ENCODE data around the gene RGPD8.
"Not testable (repeated sequence)": the region's sequence is repeated elsewhere in the genome, so short reads cannot be mapped to it uniquely, and the experiment has no call there.

Gene RGPD8

GRCh38 chr2:112434890-112435715, 1.7 kb upstream of the RGPD8 start:
- not testable (repeated sequence) for DNase-seq

DNA sequence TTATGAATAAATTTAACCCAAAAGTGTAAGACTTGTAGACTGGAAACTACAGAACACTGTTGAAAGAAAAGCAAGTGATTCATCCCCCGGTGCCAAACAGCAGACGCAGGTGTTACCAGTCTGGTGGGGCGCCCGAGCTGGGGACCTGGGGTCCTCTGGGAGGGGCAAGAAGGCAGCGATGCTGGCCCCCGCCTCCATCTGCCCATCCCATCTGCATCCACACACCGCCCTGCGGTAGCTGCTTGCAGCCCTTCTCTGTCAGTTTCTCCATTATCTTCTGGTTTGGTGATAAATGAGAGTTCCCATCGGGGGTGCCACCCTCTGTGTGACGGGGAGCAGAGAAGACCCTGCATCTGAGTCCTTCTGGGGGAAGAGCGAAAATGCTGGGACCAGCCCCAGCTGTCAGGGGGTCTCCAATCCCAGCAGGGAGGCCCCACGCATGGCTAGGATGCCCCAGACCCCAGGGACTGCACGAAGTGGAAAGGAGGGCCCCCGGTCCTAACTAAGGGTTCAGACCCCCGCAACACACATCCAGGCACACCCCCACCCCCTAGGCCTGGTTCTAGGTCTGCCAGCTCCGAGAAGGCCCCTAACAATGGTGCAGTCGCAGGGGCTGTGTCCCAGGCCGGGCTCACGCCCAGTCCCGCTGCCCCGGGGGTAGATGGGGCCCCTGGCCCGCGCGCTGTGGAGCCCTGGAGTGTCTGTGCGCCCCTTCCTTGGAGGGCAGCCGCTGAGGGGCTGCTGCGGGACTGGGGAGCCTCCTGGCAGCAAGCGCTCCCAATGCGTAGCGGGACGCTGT, 686 bp upstream of the RGPD8 start:
- DNase-seq: no peak

DNA sequence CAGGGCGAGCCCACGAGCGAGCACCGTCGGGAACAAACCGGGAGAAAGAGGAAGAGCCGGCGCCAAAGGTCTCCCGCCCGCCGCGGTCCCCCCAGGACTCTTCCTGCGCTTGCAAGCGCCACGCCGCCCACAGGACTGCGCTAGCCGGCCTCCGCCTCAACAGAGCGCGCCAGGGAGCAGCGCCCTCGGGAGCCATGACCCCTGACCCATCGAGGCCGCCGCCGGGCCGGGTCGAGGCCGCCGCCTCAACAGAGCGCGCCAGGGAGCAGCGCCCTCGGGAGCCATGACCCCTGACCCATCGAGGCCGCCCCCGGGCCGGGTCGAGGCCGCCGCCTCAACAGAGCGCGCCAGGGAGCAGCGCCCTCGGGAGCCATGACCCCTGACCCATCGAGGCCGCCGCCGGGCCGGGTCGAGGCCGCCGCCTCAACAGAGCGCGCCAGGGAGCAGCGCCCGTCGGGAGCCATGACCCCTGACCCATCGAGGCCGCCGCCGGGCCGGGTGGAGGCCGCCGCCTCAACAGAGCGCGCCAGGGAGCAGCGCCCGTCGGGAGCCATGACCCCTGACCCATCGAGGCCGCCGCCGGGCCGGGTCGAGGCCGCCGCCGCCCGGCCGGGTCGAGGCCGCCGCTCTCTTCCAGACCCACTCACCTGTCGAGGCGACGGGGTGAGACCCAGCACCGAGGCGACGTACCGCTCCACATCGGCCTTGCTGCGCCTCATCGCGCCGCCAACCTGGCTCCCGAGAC, 538 bp downstream of the RGPD8 start:
- peak; percentile 19 for DNase-seq

DNA sequence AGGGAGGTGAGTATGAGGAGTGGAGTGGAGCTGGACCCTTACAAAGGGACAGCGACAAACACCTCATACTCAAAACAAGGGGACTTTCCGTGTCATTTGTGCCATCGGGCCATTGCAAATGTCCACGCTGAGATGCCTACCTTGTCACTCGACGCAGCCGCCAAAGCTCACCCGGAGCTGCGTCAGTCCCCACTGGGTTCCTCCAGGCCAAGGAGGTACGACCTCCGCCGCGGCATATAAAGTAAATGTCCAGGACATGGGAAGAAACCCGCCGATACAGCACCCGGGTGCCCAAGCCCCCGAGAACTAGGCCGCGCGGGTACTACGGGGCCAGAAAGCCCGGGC, 1.1 kb downstream of the RGPD8 start:
- DNase-seq: not testable (repeated sequence)

DNA sequence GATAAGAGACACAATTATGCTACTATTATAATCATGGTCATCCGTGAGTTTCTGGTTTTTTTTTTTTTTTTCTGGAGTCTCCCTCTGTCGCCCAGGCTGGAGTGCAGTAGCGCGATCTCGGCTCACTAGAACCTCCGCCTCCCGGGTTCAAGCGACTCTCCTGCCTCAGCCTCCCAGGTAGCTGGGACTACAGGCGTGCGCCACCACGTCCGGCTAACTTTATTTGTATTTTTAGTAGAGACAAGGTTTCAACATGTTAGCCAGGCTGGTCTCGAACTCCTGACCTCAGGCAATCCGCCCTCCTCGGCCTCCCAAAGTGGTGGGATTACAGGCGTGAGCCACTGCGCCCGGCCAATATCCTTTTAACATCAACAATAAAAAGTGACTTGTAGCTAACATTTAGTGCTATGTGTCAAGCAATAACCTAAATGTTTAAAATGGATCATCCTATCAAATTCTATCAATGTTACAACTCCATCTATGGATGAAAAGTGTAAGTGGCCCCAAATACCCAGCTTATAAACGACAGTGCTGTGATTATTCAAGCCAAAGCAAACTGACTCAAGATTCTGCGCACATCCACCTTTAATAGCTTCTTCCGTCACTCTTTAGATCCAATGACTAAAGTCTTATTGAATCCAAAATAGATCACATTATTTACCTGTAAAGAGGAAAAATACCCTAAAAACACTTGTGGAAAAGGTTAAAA, 1.7 kb downstream of the RGPD8 start:
- not testable (repeated sequence) for DNase-seq

DNA sequence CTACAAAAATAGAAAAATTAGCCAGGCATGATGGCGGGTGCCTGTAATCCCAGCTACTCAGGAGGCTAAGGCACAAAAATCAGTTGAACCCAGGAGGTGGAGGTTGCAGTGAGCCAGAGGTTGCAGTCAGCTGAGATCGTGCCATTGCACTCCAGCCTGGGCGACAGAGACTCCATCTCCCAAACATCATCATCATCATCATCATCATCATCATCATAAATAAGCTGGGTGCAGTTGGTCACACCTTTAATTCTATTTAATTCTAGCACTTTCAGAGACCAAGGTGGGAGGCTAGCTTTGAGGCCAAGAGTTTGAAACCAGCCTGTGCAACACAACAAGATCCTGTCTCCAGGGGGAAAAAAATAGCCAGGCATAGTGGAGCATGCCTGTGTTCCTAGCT, 8.9 kb downstream of the RGPD8 start:
- DNase-seq: not testable (repeated sequence)

DNA sequence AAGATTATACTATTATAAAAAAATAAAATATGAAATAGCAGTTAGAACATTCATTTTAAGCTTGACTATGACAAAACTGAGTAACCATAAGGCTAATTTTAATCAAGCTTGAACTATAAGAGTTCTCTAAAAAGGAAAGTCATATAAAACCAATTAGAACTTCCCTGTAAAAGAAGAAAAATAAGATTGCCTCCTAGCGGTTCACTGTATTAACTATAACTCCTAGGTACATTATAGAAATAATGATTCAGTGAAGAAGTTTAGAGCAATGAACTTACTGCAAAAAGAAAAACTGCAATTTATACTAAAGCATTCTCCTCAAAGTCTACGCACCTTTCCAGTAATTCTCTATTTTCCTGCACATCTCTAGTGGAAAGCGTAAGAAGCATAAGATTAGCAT, 16.6 kb downstream of the RGPD8 start:
- DNase-seq: not testable (repeated sequence)

- not testable (repeated sequence) for DNase-seq
These were observed 73.4 kb downstream of the RGPD8 start for GRCh38 chr2:112360055-112360454.

DNA sequence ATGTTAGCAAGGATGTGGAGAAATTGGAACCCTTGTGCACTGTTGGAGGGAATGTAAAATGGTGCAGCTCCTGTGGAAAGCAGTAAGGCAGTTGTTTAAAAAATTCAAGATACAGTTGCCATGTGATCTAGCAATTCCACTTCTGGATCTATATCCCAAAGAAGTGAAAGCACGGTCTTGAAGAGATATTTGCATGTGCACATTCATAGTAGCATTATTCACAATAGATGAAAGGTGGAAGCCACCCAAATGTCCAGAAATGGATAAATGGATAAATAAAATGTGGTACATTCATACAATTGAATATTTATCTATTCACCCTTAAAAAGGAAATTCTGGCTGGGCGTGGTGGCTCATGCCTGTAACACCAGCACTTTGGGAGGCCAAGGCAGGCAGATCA, 79.1 kb downstream of the RGPD8 start:
- DNase-seq: not testable (repeated sequence)

DNA sequence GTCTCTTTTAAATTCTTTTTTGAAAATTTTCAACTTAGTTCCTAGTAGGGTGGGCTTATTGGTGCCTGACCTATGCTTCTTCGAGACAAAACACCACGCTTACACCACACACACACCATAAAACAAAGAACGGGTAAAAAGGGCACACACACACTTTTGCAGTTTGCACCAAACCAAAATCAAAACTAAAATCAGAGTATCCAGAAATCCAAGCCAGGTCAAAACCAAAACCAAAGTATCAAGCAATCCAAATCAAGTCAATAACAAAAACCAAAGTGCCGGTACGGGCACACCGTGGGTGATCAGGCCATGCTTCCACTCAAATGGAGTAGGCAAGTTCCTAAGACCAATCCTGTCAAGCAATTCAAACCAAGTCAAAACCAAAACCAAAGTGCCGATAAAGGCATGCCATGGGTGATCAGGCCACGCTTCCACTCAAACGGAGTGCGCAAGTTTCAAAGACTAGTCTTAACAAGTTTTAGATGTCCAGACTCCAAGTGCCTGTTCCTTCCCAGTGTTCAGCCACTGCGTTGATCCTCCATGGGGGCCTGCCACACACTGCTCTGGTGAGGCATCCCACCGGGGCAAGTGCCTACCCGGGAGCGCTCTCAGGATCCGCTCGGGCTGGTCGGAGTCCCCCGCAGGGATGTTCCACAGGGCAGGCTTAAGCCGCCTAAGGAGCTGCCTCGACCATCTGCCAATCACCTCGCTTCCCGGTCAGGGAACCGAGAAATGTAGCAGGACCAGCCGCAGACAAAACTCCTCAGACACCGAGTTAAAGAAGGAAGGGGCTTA, 80.4 kb downstream of the RGPD8 start:
- DNase-seq: not testable (repeated sequence)

DNA sequence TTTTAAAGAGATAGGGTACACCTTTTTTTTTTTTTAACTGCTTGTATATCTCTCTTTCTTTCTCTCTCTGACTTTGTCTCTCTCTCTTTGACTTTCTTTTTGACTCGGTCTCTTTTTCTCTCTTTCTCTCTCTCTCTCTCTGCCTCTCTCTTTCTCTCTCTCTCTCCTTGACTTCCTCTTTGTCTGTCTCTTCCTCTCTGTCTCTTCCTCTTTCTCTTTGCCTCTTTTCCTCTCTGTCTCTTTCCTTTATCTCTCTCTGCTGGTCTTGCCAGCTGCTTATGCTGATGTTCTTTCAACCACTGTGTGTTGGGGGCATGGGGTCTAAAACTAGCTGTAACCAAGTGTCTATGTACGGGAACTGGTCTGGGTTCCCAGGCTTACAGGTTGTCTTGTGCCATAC, 81.2 kb downstream of the RGPD8 start:
- not testable (repeated sequence) for DNase-seq

- no peak for DNase-seq
These were observed 88.1 kb downstream of the RGPD8 start for GRCh38 chr2:112345030-112346027.

- no peak for DNase-seq
These were observed 89.4 kb downstream of the RGPD8 start for GRCh38 chr2:112343827-112344585.

DNA sequence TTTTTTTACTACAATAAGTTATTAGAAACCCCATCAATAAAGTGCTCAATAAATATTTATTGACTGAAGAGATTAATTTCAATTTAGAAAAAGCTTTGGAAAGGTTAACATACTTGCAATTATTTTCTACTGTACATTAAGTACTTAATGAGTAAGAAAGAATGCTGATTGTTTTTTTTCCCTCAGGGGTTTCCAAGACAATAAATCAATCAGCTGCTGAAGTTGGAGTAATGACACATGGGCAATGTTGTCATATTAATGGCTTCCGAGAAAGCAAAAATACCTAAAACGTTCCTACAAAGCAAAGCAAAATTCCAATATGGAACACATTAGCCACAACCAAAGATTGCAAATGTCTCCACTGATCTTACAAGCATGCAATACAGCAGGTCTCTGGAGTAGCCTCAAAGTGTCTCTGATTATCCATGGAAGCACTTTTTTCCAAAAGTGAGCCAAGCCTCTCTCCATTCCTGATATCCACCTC, 91.3 kb downstream of the RGPD8 start:
- DNase-seq: no peak

DNA sequence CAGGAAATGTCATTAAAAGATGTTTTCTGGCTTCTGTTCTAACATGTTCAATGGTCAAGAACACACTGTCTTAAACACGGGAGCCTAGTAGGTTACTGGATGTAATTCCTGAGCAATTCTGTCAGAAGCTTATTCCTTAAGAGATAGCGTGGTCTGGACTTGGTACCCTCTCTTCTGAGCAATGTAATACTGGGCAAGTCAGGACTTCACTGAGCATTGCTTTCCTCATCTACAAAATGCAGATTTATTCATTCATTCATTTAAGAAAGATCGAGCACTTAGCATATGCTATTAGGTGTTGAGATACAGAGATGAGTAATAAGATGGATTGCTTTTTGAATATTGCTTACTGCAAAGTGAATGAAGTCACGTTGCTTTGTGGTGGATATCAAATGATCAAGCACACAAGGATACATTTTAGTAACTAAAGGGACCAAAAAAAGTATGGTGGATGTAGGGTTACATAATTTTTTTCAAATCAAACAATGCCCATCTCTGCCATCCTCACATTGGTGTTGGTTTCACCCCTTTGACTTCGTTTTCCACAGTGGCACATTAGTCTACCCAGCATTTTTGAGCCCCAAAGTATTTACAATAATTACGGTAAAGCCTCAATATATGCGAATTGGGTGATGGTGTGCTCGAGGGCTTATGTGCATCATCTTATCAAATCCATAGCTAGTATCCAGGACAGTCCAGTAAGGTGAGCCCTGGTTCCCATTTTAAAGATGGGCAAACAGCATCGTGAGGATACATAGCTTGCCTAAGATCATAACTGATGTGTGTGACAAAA, 92.8 kb downstream of the RGPD8 start:
- no peak for DNase-seq

- DNase-seq: no peak
These were observed 93.5 kb downstream of the RGPD8 start for GRCh38 chr2:112339986-112340385.

GRCh38 chr2:112335600-112335999, 97.8 kb downstream of the RGPD8 start:
- DNase-seq: no peak

GRCh38 chr2:112332123-112332696, 101.2 kb downstream of the RGPD8 start:
- DNase-seq: no peak

All from CD4-positive, alpha-beta T cell treated with Interleukin-6 for 4 hours (primary cell).